Ishikawa (cell line): ENCODE results near the gene CARNS1.

Experiments
- CEBPB ChIP-seq: IDR thresholded peaks from 2 replicates; pipeline ENCODE4 v1.6.1; 2012
- EGR1 ChIP-seq: IDR thresholded peaks from 2 replicates; pipeline ENCODE4 v1.6.1; 2012
- EP300 ChIP-seq: IDR thresholded peaks from 2 replicates; pipeline ENCODE4 v1.6.1; 2012; ENCODE audit warnings: borderline replicate concordance
- FOXM1 ChIP-seq: IDR thresholded peaks from 2 replicates; pipeline ENCODE4 v1.6.1; 2012; ENCODE audit warnings: low read depth, borderline replicate concordance
- MAX ChIP-seq: IDR thresholded peaks from 2 replicates; pipeline ENCODE4 v1.6.1; 2012
- NFIC ChIP-seq: IDR thresholded peaks from 2 replicates; pipeline ENCODE4 v1.6.1; 2012
- RAD21 ChIP-seq: IDR thresholded peaks from 2 replicates; pipeline ENCODE4 v1.6.1; 2012; ENCODE audit warnings: low read depth
- REST ChIP-seq: IDR thresholded peaks from 2 replicates; pipeline ENCODE4 v1.6.1; 2012; ENCODE audit warnings: low read depth, mild to moderate bottlenecking
- TAF1 ChIP-seq: IDR thresholded peaks from 2 replicates; pipeline ENCODE4 v1.6.1; 2012; ENCODE audit warnings: low read depth, mild to moderate bottlenecking
- TCF12 ChIP-seq: IDR thresholded peaks from 2 replicates; pipeline ENCODE4 v1.6.1; 2012; ENCODE audit warnings: low read depth
- TEAD4 ChIP-seq: IDR thresholded peaks from 2 replicates; pipeline ENCODE4 v1.6.1; 2012
- YY1 ChIP-seq: IDR thresholded peaks from 2 replicates; pipeline ENCODE4 v1.6.1; 2012; ENCODE audit warnings: low read depth

GRCh38 chr11:67371911-67372320, 43.6 kb upstream of the CARNS1 start:
- no peak for TF ChIP-seq EP300
- TF ChIP-seq NFIC: no peak
- no peak for TF ChIP-seq TAF1
- TF ChIP-seq REST: no peak
- no peak for TF ChIP-seq TEAD4
- TF ChIP-seq FOXM1: no peak
- TF ChIP-seq TCF12: no peak
- TF ChIP-seq MAX: no peak
- TF ChIP-seq EGR1: no peak
- TF ChIP-seq CEBPB: no peak
- TF ChIP-seq YY1: no peak
- no peak for TF ChIP-seq RAD21
